Measurements from ENCODE around the gene ZCCHC4. TPM values are rescaled to one million over a fixed set of nuclear protein-coding genes. Genes with fewer than 3 reads are reported as not detected.
"Not testable (repeated sequence)": the region's sequence is repeated elsewhere in the genome, so short reads cannot be mapped to it uniquely, and the experiment has no call there.

ZCCHC4 gene
- total and polyA plus RNA-seq, 2 of the 4 experiments (the other 2 are of a cell fraction): 7.9 to 8.1 TPM

DNA sequence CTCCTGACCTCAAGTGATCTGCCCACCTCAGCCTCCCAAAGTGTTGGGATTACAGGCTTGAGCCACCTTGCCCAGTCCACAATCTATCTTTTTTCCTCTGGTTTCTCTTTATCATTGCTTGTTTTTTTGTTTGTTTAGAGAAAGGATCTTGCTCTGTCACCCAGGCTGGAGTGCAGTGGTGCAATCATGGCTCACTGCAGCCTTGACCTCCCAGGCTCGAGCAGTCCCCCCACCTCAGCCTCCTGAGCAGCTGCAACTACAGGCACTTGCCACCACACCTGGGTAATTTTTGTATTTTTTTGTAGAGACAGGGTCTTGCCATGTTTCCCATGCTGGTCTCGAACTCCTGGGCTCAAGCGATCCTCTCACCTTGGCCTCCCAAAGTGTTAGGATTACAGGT lies 15.9 kb downstream of the ZCCHC4 start:
- WGBS, 2 experiments (ENCODE audit: extremely low coverage in 2 of 2, insufficient read length in 1 of 2): 100% methylated on average over 2 of the region's 3 CpGs; no CpG with 5 or more reads in 1 of the 2 experiments
- in situ Hi-C loops (cut with MboI; ENCODE audit: low sequenced_read_pairs); H3K23ac ChIP-seq (ENCODE audit: low read depth, low read length): not testable (repeated sequence)

More for the DNA sequence above, 15.9 kb downstream of the ZCCHC4 start:
- H3K14ac ChIP-seq (replicated peaks; ENCODE audit: low read depth, low read length); H2BK20ac ChIP-seq (ENCODE audit: low read depth, low read length); H2AFZ ChIP-seq (replicated peaks; ENCODE audit: low read length, poor library complexity); H2BK5ac ChIP-seq (ENCODE audit: low read depth, low read length, poor library complexity, severe bottlenecking); H2AK9ac ChIP-seq (replicated peaks; ENCODE audit: low read depth, low read length, poor library complexity); intact Hi-C loops (cut with micrococcal nuclease); H3K9me1 ChIP-seq (ENCODE audit: insufficient read depth, low read length); ATAC-seq (ENCODE audit: low read depth); DNase-seq; H2BK120ac ChIP-seq (ENCODE audit: low read depth, low read length); H4K8ac ChIP-seq (ENCODE audit: low read depth in 2 of 2, low read length in 2 of 2); H3K18ac ChIP-seq (ENCODE audit: low read depth, low read length); H4K20me1 ChIP-seq (ENCODE audit: insufficient read depth, low read length); H3K9me3 ChIP-seq (ENCODE audit: control insufficient read depth, insufficient read depth, low read length); H2BK15ac ChIP-seq (ENCODE audit: low read depth, low read length); H3K4me1 ChIP-seq (ENCODE audit: control insufficient read depth, insufficient read depth, low read length); CTCF ChIA-PET; H3K27ac ChIP-seq (ENCODE audit: insufficient read depth, low read length); dilution Hi-C loops (cut with HindIII; ENCODE audit: low sequenced_read_pairs, unreplicated experiment); POLR2A ChIA-PET (ENCODE audit: unreplicated experiment); H3K27me3 ChIP-seq (ENCODE audit: control insufficient read depth, insufficient read depth, low read length); H3K56ac ChIP-seq (ENCODE audit: extremely low read depth, insufficient read depth, low read length); H2AK5ac ChIP-seq (ENCODE audit: low read depth, low read length); H4K91ac ChIP-seq (ENCODE audit: insufficient read depth, low read depth, low read length); H3K9ac ChIP-seq (ENCODE audit: low read depth, low read length); H3K4ac ChIP-seq (ENCODE audit: low read depth, low read length); H4K5ac ChIP-seq (ENCODE audit: low read depth, low read length); H3K4me2 ChIP-seq (ENCODE audit: low read depth, low read length); BruUV-seq (replicated peaks); H3K4me3 ChIP-seq (ENCODE audit: insufficient read depth, low read depth, low read length); H3K36me3 ChIP-seq (ENCODE audit: control insufficient read depth, insufficient read depth, low read length): not testable (repeated sequence)
- peaks cover 8 to 14% of the 10 kb centered on the region in 2 experiments for H3K79me1 ChIP-seq (ENCODE audit: low read depth in 1 of 2, low read length in 2 of 2)

All from IMR-90 (cell line).